GM19438 (cell line): ENCODE measurements around the gene LRRC15.

ENCODE experiments used
- ATAC-seq: cut with Tn5 transposase; IDR thresholded peaks from one replicate; pipeline ENCODE4 v1.9.1; 2021; ENCODE audit warnings: low read depth; ENCODE audit not compliant: unreplicated experiment

Gene LRRC15

DNA sequence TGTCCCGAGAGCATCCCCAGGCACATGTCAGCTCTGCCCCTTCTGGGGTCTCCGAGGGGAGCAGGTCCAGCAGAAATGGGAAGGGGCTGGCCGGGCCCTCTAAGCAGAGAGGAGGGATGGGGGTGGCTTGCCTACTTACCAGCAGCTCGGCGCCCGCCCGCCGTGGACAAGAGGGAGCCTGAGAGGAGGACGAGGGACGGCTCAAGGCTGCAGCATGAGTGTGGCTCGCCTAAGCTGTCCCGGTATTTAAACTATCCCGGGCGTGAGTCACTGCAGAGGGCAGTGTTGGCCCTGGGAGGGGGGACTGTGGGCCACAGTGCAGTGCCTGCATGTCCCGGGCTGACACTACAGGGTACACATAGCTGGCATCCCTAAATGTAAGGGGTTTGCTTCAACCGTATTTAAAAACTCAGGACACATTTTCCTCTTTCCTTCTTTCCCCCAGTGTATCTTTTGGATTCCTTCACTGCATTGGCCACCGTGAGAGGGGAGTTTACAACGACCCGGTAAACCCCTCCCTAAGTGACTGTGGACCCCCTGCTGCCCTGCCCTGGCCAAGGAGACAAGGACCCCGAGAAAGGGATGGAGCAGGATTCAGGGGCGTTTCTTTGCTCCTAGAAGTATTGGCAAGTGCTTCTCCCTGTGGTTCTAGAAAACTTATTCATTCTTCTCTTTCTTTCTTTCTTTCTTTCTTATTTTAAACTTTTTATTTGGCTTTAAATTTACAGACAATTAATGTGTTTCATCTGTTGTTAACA, at the start of gene LRRC15:
Gene LRRC15 (minus strand): TSS at position 222 of the 758 bp plus-strand sequence. CDS start 8,700 bp downstream, outside the sequence.
- no peak for ATAC-seq

DNA sequence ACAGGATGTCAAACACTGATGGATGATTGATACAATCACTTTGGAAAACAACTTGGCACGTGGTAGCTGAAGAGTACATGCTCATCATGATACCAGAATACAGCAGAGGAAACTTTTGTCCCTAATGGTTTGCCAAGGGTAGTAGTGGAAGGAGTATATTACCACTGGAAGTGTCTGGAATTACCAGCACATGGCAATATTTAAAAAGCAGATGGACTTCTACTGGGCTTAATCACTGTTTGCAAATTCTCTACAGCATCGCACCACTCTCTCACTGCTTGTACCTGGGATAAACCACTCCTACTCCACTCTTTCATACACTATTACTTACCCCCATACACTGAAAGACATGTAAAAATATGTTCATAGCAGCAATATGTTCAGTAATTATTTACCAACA, 49.1 kb upstream of the LRRC15 start:
- ATAC-seq = no peak

DNA sequence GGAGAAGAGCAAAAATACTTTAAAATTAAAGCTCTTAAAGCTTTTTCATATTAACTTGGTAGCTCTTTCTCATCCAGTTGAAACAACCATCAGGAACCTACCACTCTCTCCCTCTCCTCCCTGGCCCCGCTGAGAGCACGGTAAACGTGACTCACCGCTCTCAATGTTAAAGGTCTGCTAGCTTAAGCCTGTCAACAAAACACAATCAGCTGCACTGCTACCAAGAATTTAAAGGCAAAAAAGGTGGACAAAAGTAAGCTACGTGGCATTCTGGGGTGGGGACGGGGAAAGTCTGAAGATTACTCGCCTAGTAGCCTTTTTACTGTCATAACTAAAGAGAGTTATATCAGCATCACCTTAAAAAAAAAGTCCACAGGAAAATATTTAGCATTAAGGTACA, 37.9 kb upstream of the LRRC15 start:
- no peak for ATAC-seq

DNA sequence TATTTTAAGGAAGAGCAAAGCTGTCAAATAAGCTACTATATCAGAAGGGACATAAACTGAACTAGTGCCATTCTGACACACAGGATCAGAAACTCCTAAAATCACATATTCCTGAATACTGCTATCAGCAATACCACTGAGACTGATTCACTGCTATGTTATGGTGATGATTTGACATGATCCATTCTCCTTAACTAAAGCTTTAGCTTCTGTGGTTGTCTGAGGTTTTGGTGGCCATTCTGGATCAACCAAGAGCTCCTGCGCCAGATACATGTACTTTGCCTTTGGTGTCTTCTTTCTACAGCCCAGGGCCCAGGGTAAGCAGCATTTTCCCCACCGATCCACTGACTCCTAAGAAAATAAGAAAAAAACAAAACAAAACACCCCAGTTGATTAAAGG, 36.2 kb upstream of the LRRC15 start:
- no peak for ATAC-seq

DNA sequence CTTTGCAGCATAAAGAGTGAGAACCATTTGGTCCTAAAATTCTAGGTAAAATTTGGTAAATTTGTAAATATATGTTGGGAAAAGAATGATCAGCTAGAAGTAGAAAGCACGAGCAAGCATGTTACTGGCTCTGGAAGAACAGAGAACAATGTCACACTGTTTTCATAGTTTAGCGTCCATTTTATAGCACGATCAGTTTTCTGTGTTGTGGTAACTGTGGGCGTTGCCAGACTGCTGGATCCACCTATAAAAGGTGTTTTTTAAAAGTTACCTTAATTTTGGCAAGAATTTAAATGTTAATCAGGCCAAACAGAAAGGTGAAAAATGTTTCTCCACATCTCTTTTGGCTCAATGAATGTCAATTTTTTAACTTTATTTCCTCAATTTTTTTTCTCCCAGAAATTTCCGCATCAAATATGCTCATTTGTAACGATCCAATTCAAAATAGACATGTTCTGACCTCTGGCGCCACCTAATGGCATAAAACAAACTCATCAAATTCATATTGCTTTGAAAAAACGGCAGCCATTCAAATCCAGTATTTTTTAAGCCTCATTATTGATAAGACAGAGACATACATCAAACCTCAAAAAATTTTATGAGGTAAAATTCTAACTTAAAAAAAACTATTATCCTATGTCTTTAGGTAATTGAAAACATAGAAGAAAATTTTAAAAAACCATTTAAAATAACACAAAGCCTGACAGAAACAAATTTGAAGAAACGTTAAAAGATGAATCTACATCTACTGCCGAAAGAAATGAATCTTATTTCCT, 35.0 kb upstream of the LRRC15 start:
- no peak for ATAC-seq

DNA sequence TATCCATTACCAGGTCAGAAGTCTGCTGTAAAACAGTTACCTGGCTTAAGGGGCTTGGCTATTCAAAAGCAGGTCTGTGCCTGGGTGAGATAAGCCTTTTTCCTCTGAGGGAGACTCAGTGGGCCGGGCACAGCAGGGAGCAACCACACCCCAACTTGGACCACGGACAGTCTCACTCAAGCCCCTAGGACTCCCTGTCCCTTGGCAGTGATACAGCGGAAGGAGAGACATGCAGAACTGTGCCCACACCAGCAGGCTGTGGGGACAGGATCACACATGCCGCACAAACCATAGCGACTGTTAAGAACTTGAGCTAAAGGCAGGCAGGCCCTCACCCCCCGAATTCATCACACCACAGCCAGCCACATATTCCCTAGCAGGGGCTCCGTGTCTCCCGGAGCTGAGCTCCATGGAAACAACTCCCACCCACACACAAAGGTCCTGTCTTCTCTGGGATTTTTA, 32.4 kb upstream of the LRRC15 start:
- no peak for ATAC-seq

DNA sequence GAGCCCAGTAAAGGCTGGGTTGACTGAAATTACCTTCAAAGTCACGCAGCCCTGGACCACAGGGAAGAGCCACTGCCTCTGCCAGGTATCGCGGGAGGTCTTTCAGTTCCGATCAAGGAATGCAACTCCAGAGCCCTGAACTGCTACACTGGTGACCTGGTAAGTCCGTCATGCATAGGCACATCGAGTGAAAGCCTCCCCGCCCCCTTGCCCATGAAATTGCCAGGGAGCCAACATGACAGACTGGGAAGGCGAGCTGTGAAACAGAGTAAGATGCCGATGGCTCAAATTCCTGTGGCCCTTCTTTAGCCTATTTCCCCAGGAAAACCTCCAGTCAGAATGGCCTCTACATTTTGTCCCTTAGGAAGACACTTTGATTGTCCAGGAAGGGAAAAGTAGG, 31.8 kb upstream of the LRRC15 start:
- ATAC-seq = no peak

DNA sequence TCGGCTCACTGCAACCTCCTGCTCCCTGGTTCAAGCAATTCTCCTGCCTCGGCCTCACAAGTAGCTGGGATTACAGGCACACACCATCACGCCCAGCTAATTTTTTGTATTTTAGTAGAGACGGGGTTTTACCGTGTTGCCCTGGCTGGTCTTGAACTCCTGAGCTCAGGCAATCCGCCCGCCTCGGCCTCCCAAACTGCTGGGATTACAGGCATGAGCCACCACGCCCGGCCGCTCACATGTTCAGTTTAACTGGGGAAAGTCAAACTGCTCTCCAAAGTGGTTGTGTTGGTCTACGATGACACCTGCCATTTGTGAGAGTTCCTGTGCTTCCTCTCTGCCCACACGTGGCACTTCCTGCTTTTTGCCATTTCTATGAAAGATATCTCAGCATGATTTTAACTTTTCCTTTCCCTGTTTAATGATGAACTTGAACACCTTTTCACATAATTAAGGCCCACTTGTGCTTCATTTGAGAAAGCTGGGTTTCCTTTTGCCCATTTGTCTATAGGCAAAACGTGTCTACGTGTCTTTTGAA, 30.4 kb upstream of the LRRC15 start:
- no peak for ATAC-seq

DNA sequence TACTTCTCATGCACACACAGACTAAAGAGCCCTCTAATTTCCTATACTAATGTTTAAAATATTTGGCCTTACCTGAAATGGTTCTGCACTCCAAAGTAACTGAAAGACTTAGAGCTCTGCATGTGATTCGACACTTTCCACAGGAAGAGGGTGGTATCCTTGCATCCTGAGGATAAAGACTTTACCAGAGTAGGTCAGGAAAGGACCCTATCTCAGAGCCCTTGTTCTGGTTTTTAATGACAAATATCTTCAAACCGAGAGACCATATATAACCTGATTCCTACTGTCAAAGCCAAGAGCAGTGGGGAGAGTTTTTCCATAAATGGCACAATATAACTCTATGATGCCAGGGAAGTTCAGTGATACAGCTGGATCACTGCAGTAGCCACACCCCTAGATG, 29.6 kb upstream of the LRRC15 start, which contains the start of gene GP5:
Gene GP5 (minus strand): TSS at position 101 of the 400 bp plus-strand sequence. CDS start 984 bp downstream, outside the sequence.
- no peak for ATAC-seq

DNA sequence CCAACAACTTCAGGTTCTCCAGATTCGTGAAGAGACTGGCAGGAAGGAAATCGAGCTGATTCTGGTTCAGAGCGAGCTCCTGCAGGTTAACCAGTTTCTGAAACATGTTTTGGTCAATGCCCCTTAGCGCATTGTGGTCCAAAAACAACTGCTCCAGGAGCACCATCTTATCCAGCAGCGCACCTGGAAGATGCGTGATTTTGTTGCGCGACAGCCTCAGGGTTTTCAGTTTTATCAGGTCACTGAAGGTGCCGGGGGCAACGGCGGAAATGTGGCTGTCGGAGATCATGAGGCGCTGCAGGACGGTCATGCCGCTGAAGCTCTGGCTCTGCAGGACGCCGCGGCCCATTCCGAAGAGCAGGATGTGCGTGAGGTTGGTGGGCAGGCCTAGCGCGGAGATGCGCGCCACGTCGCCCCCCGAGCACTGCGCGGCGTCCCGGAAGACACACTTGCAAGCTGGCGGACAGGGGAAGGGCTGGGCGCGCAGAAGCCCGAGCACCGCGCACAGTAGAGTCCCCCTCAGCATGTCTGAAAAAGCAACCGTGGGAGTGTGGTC, 28.3 kb upstream of the LRRC15 start:
- ATAC-seq = no peak

DNA sequence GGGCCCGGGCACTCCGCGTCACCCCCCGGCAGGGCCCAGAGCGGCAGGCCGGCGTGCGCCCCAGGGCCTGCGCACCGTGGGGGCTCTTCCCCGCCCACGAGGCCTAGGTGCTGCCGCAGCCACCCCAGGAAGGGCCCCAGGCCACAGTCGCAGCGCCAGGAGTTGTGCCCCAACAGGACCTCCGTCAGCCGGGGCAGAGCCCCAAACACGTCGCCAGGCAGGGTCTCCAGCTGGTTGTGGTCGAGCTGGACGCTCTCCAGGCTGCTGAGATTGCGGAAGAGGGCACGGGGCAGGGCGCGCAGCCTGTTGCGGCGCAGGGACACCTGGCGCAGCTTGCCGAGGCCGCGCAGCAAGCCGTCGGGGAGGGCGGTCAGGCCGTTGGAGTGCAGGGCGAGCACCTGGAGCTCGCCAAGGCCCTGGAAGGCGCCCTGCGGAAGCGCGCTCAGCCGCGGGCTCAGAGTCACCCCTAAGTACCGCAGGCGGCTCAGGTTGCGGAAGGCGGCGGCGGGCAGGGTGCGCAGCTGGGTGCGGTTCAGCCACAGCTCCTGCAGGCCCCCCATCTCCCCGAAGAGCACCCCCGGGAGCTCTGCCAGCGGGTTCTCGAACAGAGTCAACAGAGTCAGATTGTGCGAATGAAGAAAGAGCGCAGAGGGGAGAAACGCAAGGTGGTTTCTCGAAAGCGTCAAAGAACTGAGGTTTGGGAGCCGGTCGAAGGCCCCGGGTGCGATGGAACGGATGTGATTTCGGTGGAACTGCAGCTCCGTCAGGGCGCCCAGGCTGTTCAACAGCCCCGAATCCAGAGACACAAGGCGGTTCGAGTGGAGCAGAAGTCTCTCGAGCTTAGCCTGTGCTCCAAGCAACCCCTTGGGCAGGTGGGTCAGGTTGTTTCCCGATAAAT, 27.6 kb upstream of the LRRC15 start:
- ATAC-seq = peak; percentile 59

DNA sequence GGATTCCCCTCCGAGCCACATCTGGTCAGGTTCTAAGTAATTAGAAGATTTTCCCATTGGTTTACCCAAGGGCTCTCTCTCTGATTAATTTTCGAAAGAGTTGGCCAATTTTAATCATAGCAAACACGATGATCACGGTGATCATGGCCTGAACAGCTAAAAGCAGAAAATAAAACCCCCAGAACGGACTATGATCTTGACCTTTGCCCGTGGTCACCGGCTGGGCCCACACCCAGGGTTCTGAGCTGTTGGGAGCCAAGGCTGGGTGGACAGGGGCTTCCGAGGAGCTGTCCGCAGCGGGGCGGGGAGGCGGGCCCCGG, 27.0 kb upstream of the LRRC15 start:
- no peak for ATAC-seq

DNA sequence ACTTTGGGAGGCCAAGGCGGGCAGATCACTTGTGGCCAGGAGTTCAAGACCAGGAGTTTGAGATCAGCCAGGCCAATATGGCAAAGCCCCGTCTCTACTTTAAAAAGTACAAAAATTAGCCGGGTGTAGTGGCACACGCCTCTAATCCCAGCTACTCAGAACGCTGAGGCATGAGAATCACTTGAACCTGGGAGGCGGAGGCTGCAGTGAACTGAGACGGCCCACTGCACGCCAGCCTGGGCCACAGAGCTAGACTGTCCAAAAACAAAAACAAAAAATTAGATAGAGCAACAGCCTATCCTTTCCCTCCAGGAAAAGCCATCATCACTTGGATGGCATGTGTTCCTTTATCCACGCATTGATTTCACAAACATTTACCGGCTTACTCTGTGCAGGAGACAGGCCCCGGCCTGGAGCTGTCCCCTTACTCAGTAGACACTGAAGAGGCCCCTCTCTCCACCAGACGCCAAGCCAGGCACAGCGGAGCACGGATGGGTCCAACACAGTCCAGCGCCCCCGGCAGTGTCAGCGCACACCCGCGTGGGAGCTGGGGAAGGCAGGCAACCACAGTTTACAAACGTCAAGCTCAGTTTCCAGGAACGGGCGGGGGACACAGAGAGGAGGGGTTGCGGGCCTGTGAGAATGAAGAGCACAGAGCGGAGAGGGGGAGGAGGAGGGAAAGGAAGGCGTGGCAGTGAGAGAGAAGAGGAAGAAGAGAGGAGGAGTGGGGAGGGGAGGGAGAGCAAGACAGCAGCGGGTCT, 26.4 kb upstream of the LRRC15 start:
- ATAC-seq = no peak

DNA sequence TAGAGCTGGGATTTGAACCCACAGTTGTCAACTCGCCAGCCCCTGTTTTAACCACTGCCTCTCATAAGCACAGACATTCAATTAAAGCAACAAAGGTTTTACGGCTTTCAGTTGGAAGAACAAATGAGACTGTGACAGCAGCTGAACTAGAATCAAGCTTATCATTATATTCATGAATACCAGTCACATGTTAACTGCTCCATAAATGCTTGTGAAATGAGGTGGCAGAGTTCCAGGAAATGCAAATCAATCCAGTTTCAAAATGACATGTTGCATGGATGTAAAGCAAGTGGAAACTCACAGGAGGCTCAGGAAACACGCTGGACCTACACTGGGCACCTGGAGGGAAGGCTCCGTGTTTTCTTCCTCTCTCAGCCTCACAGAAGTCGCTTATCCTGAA, 25.7 kb upstream of the LRRC15 start:
- no peak for ATAC-seq

DNA sequence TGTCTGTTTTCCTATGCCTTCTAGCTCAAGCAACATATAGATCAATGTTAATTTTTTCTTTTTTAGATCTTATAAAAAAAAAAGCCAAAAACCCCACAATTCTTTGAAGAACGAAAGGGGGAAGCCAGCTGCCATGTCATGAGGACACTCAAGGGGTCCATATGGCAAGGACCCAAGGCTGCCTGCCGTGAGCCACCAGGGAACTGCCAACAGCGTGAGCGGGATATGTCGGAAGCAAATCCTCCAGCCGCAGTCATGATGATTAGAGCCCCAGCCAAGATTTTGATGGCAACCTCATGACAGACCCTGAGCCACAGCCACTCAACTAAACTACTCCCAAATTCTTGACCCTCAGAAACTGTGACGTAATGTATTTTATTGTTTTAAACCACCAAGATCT, 23.0 kb upstream of the LRRC15 start:
- ATAC-seq = no peak

DNA sequence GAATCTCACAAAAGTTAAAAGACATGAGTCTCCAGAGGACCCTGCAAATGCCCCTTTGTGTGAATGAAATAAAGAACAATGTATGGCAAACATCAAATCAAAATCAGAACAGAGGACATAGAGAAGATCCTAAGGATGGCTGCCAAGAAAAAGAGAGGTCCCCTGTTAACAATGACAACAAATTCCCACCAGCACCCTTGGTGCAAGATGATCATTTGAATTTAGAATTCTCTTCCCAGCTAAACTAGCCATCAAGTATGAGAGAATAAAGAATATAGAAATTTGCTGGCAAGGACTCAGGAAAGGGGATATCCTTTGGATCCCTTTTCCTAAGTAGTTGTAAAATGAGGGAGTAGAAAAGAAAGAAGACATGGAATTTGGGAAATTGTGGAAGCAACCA, 21.3 kb upstream of the LRRC15 start:
- no peak for ATAC-seq

DNA sequence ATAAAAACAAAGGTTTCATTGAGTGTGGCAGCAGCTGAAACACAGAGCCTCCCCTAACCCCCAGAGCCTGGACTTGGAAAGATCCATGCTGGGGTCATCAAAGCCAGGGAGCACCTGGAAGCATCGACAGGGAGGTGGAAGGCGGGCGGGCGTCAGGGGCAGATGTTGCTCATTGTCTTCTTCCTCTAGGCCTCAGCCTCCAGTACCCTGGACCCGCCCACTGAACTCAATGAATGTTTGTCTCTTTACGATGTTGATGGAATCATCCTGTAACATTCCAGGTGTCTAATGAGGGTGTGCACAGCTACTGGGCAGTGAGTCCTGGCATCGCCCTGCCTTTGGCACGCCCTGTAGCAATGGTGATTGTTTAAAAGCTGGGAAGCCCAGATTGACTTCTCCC, 19.7 kb upstream of the LRRC15 start:
- no peak for ATAC-seq

DNA sequence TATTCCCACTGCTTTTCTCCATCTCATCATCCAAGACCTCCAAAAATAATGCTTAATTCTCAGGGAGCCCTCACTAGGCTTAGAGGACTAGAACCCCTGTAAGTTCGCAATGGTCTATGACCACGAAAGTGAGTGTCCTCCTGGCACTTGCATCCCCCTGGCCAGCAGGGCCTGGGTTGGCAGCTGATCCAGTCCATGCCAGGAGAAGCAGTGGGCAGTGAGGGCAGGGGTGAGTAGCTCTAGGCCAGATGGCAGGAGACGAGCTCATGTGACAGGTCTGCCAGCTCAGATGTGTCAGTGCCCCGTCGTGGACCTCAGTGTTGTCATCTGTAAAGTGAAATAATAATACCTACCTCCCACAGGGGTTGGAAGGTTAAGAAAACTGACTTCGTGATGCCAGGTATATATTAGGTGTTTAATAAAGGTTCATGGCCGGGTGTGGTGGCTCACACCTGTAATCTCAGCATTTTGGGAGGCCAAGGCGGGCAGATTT, 18.4 kb upstream of the LRRC15 start:
- ATAC-seq = no peak

DNA sequence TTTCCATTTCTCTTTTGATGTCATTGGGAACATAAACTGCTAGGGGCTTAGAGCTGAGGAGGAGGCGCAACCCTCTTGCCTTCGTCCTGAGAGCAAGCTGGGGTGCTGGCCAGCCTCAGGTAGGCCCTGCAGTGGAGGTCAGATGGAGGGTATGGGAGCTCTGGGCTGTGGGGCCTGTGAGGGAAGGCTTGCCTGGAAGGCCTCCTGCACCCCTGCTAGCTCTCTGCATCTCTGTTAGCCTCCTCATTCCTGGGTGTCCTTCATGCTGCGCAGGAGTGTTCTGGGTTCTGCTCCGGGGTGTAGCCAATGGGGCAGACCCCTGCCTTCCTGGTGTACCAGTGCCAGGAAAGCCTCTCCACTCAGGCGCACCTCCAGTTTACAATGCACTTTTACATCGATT, 17.7 kb upstream of the LRRC15 start:
- no peak for ATAC-seq

DNA sequence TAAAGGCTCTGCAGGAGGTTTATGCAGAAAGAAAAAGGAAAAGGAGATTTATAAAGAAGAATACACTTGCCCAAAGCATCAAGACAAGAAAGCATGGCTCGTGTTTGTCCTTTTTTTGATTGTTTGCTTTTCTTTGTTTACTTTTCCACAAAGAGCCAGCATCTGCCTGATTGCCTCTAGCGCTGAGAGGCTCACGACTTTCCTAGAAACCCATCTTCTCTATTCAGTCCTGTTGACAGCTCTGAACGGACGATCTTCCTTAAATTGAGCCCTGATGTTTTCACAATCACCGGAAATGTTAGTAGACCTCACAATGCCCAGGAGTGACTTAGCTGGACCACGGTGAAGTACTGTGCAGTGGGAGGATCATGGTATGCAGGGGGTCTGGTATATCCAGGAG, 17.1 kb upstream of the LRRC15 start:
- ATAC-seq = no peak
